Jurkat, Clone E6-1 (cell line): ENCODE results near the gene ACVR1C.

Experiments used
- DNase-seq: peaks from one replicate; pipeline ENCODE4 v3.0.0-alpha.2; 2011; ENCODE audit warnings: low read depth, low spot score
- H3K4me3 ChIP-seq: 2 replicates; pipeline ENCODE4 v1.5.1; 2011; ENCODE audit warnings: mild to moderate bottlenecking, low read length, control low read depth, moderate library complexity

ACVR1C gene

DNA sequence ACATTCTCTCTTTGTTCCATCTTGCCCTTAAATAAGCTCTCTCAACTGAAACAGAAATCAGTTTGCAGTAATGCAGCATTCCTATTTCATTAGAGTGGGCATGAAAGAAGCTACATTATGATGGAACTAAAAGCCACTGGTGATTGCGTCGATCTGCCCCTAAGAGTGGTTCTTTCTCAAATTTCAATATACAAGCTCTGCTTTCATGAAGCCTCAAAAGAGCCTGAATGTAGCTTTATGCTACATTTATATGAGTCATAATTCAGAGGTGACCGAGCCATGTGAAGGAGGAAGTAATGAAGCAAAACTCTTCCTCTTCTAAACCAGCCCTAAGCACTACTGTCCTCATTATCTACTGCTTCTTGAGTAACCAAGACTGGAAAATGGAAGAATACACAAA is 120.0 kb downstream of the ACVR1C start:
- DNase-seq = no peak

DNA sequence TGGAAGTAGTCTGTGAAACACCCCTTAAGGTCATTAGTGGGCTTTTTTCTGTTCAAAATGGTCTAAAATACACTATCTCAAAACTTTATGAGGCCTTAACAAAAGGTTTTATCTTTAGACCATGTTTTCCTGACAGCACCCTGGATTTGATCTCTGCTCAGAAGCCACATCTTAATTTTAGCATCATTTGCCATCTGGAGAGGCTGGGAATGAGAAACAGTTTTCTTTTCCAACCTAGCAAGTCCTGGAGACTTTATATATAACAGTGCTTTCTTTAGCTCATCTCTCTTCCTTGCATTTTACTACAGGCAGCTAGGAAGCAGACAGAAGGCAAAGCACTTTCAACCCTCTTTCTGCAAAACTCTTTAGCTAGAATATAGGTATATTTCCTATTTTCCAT is 122.1 kb downstream of the ACVR1C start:
- no peak for DNase-seq
- H3K4me3 ChIP-seq = no peak overlapping the region

More for the DNA sequence above, 120.0 kb downstream of the ACVR1C start:
- H3K4me3 ChIP-seq = no peak overlapping the region

GRCh38 chr2:157504623-157505022 is 124.0 kb downstream of the ACVR1C start:
- no peak overlapping the region for H3K4me3 ChIP-seq
- no peak for DNase-seq

DNA sequence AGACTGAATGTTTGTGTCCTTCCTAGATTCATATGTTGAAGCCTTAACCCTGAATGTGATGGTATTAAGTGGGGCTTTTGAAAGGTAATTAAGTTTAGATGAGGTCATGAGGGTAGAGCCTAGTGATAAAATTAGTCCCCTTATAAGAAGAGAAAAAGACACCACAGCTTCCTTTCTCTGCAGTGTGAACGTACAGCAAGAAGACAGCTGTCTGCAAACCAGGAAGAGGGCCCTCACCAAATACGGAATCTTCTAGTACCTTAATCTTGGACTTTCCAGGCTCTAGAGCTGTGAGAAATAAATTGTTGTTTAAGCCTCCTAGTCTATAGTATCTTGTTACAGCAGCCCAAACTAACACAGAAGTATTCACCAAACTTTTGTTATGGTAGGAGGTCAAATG is 127.6 kb downstream of the ACVR1C start:
- no peak overlapping the region for H3K4me3 ChIP-seq
- DNase-seq = no peak

DNA sequence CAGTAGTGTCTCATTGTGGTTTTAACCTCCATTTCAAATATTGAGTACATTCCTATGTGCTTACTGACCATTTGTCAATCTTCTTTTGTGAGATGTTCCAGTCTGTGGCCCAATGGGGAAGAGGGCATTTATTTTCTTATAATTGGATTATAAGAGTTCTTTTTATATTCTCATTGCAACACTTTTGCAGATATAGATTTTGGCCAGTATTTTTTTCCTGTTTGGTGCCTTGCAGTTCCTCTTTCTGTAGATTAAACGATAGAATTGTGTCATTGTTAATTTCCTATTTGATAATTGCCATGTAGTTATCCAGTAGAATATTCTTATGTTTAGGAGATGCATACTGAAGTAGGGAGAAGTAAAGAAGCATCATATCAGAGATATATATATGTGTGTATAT is 128.3 kb downstream of the ACVR1C start:
- no peak for DNase-seq
- no peak overlapping the region for H3K4me3 ChIP-seq

DNA sequence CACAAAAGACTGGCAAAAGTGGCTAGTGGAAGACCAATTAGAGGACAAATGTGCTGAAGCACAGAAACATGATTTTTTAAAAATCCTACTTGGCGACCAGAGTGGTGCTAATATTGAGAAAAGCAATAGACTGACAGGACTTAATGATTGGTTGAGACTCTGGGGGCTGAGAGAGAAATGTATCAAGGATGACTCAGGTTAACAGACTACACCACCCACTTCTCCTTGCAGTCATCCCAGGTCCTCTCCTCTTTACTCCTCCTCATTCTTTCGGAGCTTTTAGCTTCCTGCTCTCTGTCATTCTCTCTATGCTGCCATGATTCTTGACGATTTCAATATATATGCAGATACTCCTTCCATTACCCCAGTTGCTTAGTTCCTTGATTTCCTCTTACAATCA is 130.2 kb downstream of the ACVR1C start:
- DNase-seq = no peak
- H3K4me3 ChIP-seq = no peak overlapping the region

GRCh38 chr2:157497638-157498314 is 130.9 kb downstream of the ACVR1C start:
- no peak for DNase-seq
- no peak overlapping the region for H3K4me3 ChIP-seq

DNA sequence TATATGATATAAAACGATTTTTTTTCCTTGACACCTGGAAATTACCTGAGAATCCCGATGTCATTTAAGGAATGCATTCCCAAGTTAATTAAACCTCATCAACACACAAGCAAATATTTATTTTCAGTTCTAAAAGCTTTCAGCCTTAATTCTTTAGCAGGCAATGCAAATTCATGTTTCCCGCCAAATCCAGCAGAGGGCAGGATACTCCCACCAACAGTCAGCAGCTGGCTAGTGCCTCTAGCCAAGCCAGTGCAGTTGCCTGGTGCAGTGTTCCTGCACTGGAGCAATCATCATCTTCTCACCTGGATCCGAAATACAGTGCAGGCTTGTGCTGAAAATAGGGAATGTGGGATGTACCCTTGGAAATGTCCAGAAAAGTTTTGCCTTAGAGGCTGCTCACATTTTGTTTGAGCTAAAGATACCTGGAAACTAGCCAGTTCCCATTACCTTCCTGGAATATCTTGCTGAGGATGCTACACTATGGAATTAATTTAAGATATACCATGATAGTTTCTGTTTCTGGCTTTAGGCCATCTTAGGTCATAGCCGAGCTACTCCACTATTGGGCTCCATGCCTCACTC is 136.4 kb downstream of the ACVR1C start:
- no peak overlapping the region for H3K4me3 ChIP-seq
- peak; percentile 64 for DNase-seq

- no peak for DNase-seq
- H3K4me3 ChIP-seq = no peak overlapping the region
Observed at GRCh38 chr2:157489983-157490382, 138.7 kb downstream of the ACVR1C start.

- H3K4me3 ChIP-seq = no peak overlapping the region
- DNase-seq = no peak
Observed at GRCh38 chr2:157488877-157489276, 139.8 kb downstream of the ACVR1C start.

DNA sequence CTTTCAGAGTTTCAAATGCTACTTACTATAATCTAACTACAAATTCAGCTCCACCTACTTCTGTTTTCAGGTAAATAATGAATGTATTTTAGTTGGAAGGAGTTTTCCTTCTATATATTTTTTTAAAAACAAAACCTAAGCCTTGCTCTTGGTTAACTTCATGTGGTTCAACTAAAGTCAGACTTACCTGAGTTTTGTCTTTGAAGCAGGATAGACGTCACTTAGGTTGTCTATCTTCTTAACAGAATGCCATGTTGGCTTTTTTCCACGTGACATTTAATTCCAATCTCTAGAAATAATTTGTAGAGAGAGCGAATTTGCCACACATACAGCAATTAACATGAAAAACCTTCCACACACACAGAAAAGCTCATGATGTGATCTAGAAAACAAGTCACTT is 140.9 kb downstream of the ACVR1C start:
- DNase-seq = no peak
- H3K4me3 ChIP-seq = no peak overlapping the region

DNA sequence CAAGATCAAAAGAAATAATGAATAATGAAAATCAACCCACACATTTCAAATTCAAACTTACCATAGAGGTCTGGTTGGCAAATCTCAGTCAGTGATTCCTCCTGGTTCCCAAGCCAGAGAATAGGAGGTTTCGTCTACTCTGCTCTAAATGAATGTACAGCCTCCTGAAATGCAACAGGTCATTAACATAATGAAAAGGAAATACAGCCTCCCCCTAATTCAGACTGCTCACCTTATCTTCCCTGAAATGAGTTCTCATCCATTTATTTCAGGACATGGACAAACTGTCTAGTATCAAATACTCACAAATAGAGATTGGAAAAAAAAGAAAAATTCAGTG is 141.4 kb downstream of the ACVR1C start:
- no peak for DNase-seq
- no peak overlapping the region for H3K4me3 ChIP-seq

- DNase-seq = no peak
- no peak overlapping the region for H3K4me3 ChIP-seq
Observed at GRCh38 chr2:157486596-157487270, 141.9 kb downstream of the ACVR1C start.

GRCh38 chr2:157480182-157480961 is 148.3 kb downstream of the ACVR1C start:
- no peak for DNase-seq
- no peak overlapping the region for H3K4me3 ChIP-seq

DNA sequence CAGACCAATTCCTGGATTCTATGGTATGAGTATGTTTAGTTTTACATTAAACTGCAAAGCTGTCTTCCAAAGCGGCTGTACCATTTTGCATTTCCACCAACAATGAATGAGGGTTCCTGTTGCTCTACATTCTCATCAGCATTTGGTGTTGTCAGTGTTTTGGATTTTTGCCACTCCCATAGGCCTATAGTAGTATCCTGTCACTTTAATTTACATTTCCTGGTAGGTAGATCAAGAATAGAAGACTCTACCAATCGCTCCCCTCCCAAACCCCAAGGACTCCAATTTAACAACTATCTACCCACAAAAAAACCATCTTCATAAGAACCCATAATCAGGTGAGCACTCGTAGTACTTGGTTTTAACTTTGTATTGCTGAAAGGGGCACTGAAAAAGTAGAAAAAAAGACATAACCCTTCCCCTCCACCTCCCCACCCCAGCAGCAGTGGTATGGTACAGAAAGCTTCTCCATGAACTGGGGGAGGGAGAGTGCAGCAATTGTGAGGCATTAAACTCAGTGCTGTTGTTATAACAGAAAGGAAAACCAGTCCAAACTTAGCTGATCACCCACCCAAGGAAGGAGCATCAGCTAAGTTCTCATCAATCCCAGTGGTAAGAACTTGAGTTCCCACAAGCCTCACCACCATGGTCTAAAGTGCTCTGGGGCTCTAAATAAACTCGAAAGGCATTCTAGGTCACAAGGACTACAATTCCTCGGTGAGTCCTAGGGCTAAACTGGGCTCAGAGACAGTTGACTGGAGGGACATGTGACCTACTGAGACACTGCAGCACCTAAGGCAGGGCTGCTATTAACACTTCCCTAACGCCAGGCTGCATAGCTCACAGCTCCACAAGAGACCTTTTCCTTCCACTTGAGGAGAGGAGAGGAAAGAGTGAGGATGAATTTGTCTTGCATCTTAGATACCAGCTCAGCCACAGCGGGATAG is 149.3 kb downstream of the ACVR1C start:
- DNase-seq = no peak
- no peak overlapping the region for H3K4me3 ChIP-seq

- DNase-seq = no peak
- H3K4me3 ChIP-seq = no peak overlapping the region
Observed at GRCh38 chr2:157477919-157478318, 150.7 kb downstream of the ACVR1C start.

- DNase-seq = no peak
- H3K4me3 ChIP-seq = no peak overlapping the region
Observed at GRCh38 chr2:157476953-157477709, 151.5 kb downstream of the ACVR1C start.
